Measurements from ENCODE around the gene FCN1.

DNA sequence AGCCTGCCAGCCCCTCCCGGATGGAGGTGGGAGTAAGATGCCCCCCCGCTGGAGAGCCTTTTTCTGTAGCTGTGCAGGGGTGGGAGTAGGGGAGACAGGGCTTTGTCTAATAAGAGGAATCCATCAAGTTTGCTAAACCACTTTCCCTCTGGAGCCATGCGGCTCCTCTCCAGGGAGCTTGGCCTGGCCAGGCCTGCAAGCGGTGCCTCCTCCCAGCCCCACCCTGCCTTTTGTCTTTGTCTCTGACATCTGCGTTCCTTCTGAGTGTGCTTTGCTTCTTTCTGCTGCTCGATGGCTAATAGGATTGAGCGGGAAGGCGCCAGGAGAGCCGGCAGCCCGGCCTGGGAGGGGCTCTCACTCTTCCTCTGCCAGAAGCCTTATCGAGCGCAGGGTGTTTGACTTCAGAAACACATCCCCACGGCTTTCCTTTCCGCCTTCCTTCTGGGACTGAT, 26.7 kb upstream of the FCN1 start:
- TF ChIP-seq CTCF (IDR thresholded peaks at IDR 0.05) (no peak), POLR2A (IDR thresholded peaks at IDR 0.05) (no peak)

All from breast epithelium (tissue), 3 donors.